HG03135 (cell line): ENCODE results near the gene GARIN1A.
"Not testable (repeated sequence)": the region's sequence is repeated elsewhere in the genome, so short reads cannot be mapped to it uniquely, and the experiment has no call there.

Experiments
- ATAC-seq: cut with Tn5 transposase; IDR thresholded peaks from one replicate; pipeline ENCODE4 v1.9.1; 2021; ENCODE audit warnings: mild to moderate bottlenecking, moderate library complexity; ENCODE audit not compliant: unreplicated experiment

Gene GARIN1A

DNA sequence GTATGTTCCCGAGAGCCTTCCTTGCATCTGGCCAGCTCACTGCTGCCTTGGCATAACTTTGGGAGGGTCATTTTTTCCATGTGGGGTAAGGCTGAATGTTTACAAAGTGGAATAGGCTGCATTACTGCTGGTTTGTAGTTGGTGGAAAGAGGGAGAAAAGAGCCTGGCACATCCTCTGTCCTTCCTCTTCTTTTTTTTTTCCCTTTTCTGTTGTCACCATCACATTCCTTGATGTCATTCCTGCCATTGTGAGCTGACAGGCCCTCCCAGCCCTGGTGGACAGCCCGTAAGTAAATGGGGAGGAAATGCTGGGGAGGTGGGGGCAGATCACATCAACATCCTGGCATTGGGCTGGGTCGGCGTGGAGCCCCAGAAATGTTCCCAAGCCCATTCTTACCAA, at the start of gene GARIN1A:
TSS of gene GARIN1A (plus strand) at position 301 of the 400 bp plus-strand sequence. CDS start 106 bp downstream, outside the sequence.
- no peak for ATAC-seq

DNA sequence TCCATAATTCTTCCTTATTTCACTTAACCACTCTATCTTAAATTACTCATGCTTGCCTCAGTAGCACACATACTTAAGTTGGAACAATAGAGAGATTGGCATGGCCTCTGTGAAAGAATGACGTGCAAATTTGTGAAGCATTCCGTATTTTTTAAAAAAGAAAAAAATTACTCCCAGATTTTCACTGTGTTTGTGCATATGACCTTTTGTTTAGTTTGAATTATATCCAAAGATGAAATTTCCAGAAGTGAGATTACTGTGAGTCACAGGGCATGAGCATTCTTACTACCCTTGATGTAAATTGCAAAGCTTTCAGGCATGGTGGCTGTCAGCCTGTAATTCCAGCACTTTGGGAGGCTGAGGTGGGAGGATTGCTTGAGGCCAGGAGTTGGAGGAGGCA, 45.0 kb upstream of the GARIN1A start:
- ATAC-seq = not testable (repeated sequence)

DNA sequence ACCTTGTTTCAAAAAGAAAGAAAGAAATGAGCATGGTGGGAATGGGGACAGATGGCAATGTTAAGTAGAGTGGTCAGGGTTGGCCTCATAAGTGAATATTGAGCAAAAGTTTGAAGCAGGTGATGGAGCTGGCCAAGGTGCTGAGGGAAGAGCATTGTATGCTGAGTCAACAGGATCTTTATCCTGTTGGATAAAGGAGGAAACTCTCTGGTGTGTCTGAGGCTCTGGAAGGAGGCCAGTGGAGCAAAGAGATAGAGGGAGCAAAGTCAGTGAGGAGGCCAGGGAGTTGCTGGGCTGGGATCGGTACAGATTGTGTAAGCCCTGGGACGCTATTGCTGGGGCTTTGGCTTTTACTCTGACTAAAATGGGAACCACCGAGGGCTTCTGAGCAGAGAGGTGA, 38.2 kb upstream of the GARIN1A start:
- not testable (repeated sequence) for ATAC-seq

DNA sequence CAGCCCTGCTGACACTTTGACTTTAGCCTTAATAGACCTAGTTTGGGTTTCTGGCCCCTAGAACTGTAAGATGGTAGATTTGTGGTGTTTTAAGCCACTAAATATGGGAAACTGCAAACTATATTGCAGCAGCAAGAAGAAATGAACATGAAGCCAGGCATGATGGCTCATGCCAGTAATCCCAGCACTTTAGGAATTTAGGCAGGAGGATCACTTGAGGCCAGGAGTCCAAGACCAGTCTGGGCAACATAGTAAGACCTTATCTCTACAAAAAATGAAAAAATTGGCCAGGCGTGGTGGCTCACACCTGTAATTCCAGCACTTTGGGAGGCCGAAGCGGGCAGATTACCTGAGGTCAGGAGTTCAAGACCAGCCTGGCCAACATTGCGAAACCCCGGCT, 26.9 kb upstream of the GARIN1A start:
- ATAC-seq = not testable (repeated sequence)

DNA sequence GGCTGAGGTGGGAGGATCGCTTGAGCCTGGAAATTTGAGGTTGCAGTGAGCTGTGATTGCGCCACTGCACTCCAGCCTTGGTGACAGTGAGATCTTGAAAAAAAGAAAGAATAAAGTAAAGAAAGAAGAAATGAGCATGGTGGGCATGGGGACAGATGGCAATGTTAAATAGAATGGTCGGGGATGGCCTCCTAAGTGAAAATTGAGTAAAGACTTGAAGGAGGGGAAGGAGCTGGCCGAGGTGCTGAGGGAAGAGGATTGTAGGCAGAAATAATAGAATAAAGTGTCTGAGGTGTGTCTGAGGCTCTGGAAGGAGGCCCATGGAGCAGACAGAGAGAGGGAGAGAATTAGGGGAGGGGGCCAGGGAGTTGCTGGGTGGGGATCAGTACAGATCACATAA, 26.2 kb upstream of the GARIN1A start:
- ATAC-seq = not testable (repeated sequence)

DNA sequence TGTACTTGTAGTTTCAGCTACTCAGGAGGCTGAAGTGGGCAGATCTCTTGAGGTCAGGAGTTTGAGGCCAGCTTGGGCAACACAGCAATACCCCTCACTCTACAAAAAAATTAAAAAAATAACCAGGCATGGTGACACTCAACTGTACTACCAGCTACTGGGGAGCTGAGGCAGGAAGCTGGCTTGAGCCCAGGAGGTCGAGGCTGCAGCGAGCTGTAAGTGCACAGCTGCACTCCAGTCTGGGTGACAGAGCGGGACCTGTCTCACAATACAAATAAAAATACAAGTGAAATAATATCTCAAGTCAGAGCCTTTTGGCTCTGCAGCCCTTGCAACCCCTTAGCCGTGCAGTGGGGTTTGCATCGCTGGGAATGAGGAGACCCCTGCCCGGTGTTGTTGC, 25.2 kb upstream of the GARIN1A start:
- ATAC-seq = not testable (repeated sequence)

DNA sequence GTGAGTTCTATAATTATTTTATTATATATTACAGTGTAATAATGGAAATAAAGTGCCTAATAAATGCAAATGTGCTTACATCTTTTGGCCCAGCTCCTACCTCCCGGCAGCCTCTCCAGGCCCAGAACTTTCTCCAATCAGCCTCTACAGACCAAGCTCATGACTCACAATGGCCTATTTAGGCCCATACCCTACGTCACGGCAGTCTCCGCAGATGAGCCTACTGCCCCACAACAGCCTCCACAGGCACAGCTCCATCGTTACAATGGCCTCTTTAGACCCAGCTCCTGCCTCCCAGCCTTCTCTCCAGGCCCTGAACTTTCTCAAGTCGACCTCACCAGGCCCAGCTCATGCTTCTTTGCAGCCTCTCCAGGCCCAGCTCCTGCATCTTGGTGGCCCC, 21.0 kb upstream of the GARIN1A start:
- ATAC-seq = not testable (repeated sequence)

DNA sequence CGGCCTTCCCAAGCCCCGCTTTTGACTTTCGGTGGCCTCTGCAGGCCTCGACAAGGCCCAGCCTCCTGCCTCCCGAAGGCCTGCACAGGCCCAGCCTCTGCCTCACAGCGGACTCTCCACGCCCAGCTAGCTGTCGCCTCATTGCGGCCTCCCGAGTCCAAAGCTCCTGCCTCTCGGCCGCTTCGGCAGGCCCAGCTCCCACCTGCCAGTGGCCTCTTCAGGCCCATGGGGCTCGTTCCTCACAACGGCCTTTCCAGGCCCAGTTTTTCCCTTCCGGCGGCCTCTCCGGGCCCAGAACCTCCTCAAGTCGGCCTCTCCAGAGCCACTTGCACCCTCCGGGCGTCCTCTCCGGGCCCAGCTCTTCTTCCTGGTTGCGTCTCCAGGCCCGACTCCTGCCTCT, 19.5 kb upstream of the GARIN1A start:
- ATAC-seq = not testable (repeated sequence)

DNA sequence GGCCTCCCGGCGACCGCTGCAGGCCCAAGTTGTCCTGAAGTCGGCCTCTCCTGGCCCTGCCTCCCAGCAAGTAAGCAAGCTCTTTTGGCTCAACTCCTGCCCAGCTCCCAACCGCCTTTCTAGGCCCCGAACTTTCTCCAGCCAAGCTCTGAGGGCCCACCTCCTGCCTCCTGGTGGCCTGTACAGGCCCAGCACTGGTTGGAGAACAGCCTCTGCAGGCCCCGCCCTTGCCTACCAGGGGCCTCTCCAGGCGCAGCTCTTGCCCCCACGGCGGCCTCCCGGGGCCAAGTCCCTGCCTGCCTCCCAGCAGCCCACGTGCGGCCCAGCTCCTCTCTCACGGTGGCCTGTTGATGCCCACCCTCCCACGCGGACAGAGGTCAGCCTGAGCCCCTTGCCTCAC, 18.9 kb upstream of the GARIN1A start:
- ATAC-seq = not testable (repeated sequence)

DNA sequence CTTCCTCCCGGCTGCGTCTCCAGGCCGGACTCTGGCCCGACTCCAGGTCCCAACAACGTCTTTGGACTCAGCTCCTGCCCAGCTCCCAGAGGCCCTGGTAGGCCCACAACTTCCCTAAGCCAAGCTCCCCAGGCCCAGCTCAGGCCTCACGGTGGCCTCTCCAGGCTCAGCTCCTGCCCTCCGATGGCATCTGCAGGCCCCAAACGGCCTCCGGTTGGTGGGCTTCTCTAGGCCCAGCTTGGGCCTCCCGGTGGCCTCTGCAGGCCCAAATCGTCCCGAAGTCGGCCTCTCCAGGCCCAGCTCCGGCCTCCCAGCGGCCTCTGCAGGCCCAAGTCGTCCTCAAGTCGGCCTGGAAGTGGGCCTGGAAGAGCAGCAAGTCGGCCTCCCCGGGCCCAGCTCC, 18.0 kb upstream of the GARIN1A start:
- not testable (repeated sequence) for ATAC-seq

DNA sequence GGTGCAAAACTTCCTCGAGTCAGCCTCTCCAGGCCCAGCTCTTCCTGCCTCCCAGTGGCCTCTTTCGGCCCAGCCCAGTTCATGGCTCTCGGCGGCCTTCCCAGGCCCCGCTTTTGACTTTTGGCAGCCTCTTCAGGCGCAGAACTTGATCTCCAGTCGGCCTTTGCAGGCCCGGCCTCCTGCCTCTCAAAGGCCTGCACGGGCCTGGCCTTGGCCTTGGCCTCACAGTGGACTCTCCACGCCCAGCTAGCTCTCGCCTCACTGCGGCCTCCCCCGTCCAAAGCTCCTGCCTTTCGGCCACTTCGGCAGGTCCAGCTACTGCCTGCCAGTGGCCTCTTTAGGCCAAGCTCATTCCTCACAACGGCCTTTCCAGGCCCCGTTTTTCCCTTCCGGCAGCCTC, 17.6 kb upstream of the GARIN1A start:
- not testable (repeated sequence) for ATAC-seq

DNA sequence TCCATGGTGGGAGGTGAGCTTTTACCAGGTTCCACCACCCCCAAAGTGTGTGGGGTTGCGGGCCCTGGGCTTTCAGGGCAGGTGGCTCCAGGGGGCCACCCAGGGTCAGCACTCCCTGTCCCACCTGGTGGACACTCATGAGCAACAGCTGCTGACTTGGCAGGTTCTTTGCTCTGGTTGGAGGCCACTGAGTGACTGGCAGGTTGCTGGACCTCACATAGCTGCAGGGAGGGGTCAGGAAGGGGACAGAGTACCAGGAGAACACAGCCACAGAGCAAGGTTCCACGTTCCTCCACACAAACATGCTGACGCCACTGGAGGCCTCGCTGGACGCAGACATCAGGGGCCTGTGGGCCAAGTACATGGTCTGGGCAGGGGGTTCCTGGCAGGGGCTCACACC, 13.7 kb upstream of the GARIN1A start:
- ATAC-seq = not testable (repeated sequence)

DNA sequence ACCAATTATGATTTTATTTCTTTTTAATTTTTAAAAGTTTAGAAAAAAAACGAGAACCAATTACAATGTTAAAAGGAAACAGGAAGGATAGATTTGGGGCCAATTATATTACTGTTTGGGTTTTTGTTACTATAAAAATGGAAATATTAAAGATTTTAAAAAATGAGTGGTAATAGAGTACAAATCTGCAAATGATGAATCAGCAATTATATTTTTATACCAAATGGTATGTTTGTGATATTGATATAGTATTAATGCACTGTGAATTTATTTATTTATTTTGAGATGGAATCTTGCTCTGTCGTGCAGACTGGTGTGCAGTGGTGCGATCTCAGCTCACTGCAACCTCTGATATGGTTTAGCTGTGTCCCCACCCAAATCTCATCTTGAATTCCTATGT, 11.5 kb upstream of the GARIN1A start:
- no peak for ATAC-seq

DNA sequence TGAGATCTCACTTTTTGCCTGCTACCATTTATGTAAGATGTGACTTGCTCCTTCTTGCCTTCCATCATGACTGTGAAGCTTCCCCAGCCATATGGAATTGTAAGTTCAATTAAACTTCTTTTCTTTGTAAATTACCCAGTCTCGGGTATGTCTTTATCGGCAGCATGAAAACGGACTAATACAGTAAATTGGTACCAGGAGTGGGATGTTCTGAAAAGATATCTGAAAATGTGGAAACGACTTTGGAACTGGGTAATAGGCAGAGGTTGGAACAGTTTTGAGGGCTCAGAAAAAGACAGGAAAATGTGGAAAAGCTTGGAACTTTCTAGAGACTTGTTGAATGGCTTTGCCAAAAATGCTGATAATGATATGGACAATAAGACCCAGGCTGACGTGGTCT, 10.6 kb upstream of the GARIN1A start:
- no peak for ATAC-seq

DNA sequence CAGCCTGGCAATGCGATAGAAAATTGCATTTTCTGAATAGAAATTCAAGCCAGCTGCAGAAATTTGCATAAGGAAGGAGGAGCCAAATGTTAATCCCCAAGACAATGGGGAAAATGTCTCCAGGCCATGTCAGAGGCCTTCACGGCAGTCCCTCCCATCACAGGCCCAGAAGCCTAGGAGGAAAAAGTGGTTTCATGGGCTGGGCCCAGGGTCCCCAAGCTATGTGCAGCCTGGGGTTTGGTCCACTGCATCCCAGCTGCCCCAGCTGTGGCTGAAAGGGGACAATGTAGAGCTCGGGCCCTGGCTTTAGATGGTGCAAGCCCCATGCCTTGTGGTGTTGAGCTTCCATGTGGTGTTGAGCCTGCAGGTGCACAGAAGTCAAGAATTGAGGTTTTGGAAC, 10.0 kb upstream of the GARIN1A start:
- ATAC-seq = no peak

DNA sequence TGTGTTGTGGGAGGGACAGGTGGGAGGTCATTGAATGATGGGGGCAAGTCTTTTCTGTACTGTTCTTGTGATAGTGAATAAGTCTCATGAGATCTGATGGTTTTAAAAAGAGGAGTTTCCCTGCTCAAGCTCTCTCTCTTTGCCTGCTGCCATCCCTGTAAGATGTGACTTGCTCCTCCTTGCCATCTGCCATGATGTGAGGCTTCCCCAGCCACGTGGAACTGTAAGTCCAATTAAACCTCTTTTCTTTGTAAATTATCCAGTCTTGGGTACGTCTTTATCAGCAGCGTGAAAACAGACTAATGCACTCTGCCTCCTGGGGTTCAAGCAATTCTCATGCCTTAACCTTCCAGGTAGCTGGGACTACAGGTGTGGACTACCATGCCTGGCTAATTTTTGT, 8.9 kb upstream of the GARIN1A start:
- not testable (repeated sequence) for ATAC-seq

DNA sequence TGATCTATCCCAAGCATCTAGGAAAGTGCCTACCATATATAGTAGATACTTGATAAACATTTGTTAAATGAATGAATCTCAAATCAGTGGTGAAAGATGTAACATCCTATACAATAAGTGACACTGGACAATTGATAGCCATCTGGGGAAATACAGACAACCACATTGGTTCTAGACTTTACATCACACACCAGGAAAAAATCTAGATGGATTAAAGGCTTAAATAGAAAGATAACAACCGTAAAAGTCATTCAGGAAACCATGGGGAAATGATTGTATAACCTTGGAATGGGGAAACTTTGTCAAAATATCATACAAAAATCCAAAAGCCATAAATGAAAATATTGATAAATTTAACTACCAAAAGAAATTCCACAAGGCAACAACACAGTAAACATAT, 7.0 kb upstream of the GARIN1A start:
- ATAC-seq = no peak

DNA sequence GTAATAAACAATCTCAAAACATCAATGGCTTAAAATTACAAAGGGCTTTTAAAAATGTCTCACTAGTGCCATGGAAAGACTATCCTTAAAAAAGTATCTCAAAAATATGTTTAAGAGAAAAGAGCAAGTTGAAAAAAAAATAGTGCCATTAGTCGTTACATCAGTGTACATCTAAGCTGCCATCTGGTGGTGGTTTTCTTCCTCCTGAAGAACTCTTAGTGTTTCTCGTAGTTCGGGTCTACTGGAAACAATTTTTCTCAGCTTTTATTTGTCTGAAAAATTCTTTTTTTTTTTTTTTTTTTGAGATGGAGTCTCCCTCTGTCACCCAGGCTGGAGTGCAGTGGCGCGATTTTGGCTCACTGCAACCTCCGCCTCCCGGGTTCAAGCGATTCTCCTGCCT, 5.9 kb upstream of the GARIN1A start:
- no peak for ATAC-seq

DNA sequence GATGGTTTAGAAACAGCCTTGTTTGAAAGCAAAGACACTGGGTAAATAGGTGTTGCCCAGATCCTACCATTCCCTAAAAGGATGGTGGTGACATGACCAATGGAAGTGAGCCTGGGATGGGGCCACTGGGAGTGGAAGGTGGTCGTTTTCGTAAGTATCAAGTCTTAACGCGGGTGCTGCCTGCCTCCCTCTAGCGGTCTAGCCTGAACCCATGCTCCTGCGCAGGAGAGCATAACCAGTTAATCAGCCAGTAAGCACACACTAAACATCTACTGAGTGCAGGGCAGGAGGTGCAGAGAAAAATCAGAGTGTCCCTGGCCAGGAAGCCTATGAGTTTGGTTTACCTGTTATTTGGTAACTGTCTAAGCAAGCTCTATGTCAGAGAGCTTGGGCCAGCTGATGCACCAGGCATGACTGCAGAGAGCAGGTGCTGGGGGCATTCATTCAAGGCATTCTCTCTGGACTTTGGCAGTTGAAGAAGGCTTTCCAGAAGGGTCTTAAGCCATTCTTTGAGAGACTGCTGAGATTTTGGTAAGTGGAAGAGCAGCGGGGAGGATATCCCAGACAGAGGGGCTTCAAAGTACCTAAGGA, 930 bp downstream of the GARIN1A start:
- ATAC-seq = no peak

DNA sequence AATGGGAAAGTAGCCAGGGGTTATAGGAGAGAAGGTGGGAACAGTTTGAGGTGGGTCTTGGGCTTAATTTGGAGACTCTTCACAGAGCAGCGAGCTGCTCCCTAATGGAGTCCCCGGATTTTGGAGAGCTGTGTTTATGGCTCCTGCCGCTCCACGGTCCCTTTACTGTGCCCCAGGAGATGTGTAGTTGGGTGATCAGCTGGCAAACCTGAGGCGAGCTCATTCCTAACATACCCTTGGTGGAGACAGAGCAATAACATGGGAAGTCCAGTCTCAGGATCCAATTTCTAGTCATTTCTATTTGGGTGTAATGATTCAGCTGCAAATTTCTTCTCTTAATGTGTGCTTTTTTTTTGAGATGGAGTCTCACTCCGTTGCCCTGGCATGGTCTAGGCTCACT, 1.5 kb downstream of the GARIN1A start:
- ATAC-seq = no peak

DNA sequence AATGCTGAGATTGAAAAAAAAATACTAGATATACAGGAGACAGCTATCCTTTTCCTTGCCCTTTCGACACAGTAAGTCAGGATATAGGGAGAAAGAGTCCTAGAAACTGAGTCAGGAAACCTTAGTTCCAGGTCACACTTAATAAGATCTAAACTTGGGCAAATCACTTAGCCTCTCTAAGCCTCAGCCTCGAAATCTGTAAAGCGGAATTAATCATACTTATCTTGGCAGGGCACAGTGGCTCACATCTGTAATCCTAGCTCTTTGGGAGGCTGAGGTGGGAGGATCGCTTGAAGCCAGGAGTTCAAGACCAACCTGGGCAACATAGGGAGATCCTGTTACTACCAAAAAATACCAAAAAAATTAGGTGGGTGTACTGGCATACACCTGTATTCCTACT, 4.6 kb downstream of the GARIN1A start:
- ATAC-seq = no peak

DNA sequence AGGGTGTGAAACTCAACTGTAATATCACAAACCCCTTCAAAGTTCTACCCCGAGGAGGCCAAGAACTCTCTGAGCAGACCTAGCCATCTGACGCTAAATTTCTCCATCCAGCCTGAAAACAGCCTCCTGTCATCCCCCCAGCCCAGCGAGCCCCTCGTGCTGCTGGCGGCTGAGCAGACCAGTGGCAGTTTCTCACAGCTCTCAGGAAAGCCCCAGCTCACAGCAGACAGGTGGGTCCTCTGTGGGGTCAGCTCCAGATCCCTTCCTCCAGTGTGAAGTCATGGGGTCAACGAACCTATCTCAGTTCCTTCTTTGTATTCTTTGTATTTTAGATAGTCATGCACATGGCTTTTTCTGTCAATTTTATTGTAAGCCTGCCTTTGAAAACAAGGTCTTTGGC, 7.8 kb downstream of the GARIN1A start:
- no peak for ATAC-seq

DNA sequence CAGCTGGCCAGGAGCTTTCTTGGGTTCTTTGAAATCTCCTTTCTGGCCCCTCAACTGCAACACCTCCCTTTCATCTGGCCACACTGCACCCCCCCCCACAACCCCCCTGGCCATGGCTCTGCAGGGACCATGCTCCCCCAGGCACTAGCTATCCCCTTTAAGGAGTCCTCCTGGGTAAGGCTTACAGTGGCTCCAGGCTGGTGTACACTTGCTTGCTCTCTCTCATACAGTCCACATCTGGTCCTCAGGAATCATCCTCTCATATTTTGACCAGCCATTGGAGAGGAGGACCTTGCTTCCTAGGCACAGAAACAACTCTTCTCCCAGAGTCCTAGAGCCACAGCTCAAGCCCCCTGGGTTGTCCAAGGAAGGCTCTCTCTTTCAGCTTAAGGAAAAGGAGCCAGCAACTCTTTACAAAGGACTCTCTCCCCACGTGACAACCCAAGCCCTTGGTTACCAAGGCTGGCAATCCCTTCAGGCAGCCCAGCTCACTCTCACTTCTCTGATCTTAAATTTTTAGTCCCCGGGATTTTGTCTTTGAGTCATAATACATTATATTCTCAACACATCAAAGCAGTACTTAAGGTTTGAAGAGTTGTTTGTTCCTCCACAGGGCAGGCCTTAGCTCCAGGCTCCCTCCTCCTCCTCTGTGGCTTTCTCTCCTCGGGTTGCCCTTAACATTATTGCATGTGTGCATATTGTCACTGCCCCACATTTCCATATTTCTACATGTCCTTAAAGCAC, 9.9 kb downstream of the GARIN1A start:
- ATAC-seq = no peak
